ENCODE measurements around the gene ABHD17A.

ABHD17A gene

DNA sequence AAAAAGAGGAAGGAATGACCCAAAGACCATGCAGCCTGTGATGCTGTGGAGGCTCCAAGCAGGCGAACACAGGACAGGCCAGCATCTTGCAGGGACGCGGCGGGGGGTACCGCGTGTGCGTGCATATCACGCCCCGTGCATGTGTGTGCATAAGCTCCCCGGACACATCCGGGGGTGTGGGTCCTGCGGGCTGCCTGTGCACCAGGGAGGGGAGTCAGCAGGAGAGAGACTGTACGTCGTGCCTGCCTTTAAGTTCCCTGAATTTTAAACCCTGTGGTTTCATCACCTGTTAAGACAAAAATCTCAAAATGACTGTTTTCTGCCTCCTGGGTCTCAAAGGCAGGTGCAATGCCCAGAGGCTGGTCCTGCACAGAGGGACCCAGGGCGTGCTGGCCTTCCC, 36.5 kb upstream of the ABHD17A start:
- H3K27ac ChIP-seq (ENCODE audit: low read length), result no peak overlapping the region
- H3K4me3 ChIP-seq (ENCODE audit: low read length), result no peak overlapping the region
- no peaks in the 10 kb centered on the region for H4K20me1 ChIP-seq (ENCODE audit: insufficient read depth, low read length)
- peaks cover 19% of the 10 kb centered on the region for H3F3A ChIP-seq (ENCODE audit: insufficient read depth, low read length)
- H3K4me1 ChIP-seq (ENCODE audit: low read length), result peaks cover 15% of the 10 kb centered on the region
- H2AFZ ChIP-seq (ENCODE audit: low read length), result no peak overlapping the region
- no peak for DNase-seq
- no peaks in the 10 kb centered on the region for H3K9me3 ChIP-seq (replicated peaks; ENCODE audit: insufficient read depth, low read length)
- no peaks in the 10 kb centered on the region for H3K9me2 ChIP-seq (replicated peaks; ENCODE audit: insufficient read depth, low read length)
- TF ChIP-seq EZH2phosphoT487 (IDR thresholded peaks at IDR 0.05; ENCODE audit: low read length), result no peak
- TF ChIP-seq, protein P1, sequence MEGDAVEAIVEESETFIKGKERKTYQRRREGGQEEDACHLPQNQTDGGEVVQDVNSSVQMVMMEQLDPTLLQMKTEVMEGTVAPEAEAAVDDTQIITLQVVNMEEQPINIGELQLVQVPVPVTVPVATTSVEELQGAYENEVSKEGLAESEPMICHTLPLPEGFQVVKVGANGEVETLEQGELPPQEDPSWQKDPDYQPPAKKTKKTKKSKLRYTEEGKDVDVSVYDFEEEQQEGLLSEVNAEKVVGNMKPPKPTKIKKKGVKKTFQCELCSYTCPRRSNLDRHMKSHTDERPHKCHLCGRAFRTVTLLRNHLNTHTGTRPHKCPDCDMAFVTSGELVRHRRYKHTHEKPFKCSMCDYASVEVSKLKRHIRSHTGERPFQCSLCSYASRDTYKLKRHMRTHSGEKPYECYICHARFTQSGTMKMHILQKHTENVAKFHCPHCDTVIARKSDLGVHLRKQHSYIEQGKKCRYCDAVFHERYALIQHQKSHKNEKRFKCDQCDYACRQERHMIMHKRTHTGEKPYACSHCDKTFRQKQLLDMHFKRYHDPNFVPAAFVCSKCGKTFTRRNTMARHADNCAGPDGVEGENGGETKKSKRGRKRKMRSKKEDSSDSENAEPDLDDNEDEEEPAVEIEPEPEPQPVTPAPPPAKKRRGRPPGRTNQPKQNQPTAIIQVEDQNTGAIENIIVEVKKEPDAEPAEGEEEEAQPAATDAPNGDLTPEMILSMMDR (IDR thresholded peaks at IDR 0.05; ENCODE audit: low read length), result no peak
- no peak for TF ChIP-seq EZH2 (optimal IDR thresholded peaks at IDR 0.05; ENCODE audit: low read depth, low read length)
- H3K36me3 ChIP-seq (replicated peaks; ENCODE audit: insufficient read depth, low read length), result no peaks in the 10 kb centered on the region
- H3K9ac ChIP-seq (ENCODE audit: low read length), result no peak overlapping the region
- H3K27me3 ChIP-seq (replicated peaks; ENCODE audit: insufficient read depth, low read length), result no peaks in the 10 kb centered on the region
- H3K79me2 ChIP-seq (ENCODE audit: low read length), result peaks cover 5% of the 10 kb centered on the region; the same call in 1 of the 2 replicates
- no peak overlapping the region for H3K4me2 ChIP-seq (ENCODE audit: low read depth, low read length)

DNA sequence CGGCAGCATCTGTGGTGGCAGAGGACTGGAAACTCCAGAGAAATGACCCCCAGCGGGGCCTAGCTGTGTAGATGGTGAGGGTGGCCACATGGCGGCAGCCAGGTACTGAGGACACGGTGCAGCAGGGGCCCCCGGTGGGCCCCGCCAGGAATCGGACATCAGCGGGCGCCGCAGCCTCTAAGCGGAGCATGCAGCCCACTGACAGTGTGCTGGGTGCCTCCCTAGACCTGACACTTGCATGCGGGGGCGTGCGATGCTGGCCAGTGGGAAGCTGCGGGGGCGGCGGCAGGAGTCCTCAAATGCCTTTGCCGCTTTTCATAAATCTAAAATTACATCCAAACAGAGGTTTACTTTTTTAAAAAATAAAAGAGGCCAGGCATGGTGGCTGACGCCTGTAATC, 36.0 kb upstream of the ABHD17A start:
- H3K4me3 ChIP-seq (ENCODE audit: low read length), result no peak overlapping the region
- peaks cover 5% of the 10 kb centered on the region; the same call in 1 of the 2 replicates for H3K79me2 ChIP-seq (ENCODE audit: low read length)
- peaks cover 15% of the 10 kb centered on the region for H3K4me1 ChIP-seq (ENCODE audit: low read length)
- H3K9me2 ChIP-seq (replicated peaks; ENCODE audit: insufficient read depth, low read length), result no peaks in the 10 kb centered on the region
- H3K4me2 ChIP-seq (ENCODE audit: low read depth, low read length), result no peak overlapping the region
- H3K27me3 ChIP-seq (replicated peaks; ENCODE audit: insufficient read depth, low read length), result no peaks in the 10 kb centered on the region
- H3K9ac ChIP-seq (ENCODE audit: low read length), result no peak overlapping the region
- peaks cover 19% of the 10 kb centered on the region for H3F3A ChIP-seq (ENCODE audit: insufficient read depth, low read length)
- H3K36me3 ChIP-seq (replicated peaks; ENCODE audit: insufficient read depth, low read length), result no peaks in the 10 kb centered on the region
- no peak for DNase-seq
- no peaks in the 10 kb centered on the region for H4K20me1 ChIP-seq (ENCODE audit: insufficient read depth, low read length)
- no peaks in the 10 kb centered on the region for H3K9me3 ChIP-seq (replicated peaks; ENCODE audit: insufficient read depth, low read length)
- H3K27ac ChIP-seq (ENCODE audit: low read length), result no peak overlapping the region
- no peak overlapping the region for H2AFZ ChIP-seq (ENCODE audit: low read length)
- TF ChIP-seq EZH2 (optimal IDR thresholded peaks at IDR 0.05; ENCODE audit: low read depth, low read length) (no peak), EZH2phosphoT487 (IDR thresholded peaks at IDR 0.05; ENCODE audit: low read length) (no peak)
- TF ChIP-seq, protein P1 (IDR thresholded peaks at IDR 0.05; ENCODE audit: low read length), result no peak

DNA sequence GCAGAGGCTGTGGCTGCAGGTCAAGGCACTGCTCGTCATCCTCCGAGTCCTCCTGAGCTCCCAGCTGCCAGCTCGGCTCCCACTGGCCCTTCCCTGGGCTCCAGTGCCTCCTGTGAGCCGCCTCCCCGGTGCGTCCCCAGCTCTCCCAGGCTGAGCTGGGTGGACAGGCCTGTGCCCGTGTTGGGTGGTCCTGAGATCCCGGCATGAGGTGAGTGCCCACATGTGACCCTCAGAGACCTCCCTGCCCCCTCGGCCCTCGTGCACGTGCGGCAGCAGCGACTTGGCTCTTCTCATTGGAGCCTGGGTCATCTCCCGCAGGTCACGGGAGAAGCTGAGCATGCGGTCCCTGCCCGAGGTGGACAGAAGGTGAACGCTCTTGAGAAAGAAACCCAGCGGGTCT, 35.3 kb upstream of the ABHD17A start:
- Histone ChIP-seq H3K4me3 (ENCODE audit: low read length) (no peak overlapping the region), H3F3A (ENCODE audit: insufficient read depth, low read length) (peaks cover 19% of the 10 kb centered on the region), H3K4me1 (ENCODE audit: low read length) (peaks cover 15% of the 10 kb centered on the region), H4K20me1 (ENCODE audit: insufficient read depth, low read length) (no peaks in the 10 kb centered on the region), H3K36me3 (replicated peaks; ENCODE audit: insufficient read depth, low read length) (no peaks in the 10 kb centered on the region), H3K27me3 (replicated peaks; ENCODE audit: insufficient read depth, low read length) (no peaks in the 10 kb centered on the region), H3K79me2 (ENCODE audit: low read length) (peaks cover 5% of the 10 kb centered on the region; the same call in 1 of the 2 replicates), H3K9me2 (replicated peaks; ENCODE audit: insufficient read depth, low read length) (no peaks in the 10 kb centered on the region), H3K27ac (ENCODE audit: low read length) (no peak overlapping the region), H3K4me2 (ENCODE audit: low read depth, low read length) (no peak overlapping the region), H2AFZ (ENCODE audit: low read length) (no peak overlapping the region), H3K9me3 (replicated peaks; ENCODE audit: insufficient read depth, low read length) (no peaks in the 10 kb centered on the region), H3K9ac (ENCODE audit: low read length) (no peak overlapping the region)
- TF ChIP-seq EZH2phosphoT487 (IDR thresholded peaks at IDR 0.05; ENCODE audit: low read length) (no peak), EZH2 (optimal IDR thresholded peaks at IDR 0.05; ENCODE audit: low read depth, low read length) (no peak)
- TF ChIP-seq, protein P1 (IDR thresholded peaks at IDR 0.05; ENCODE audit: low read length), result no peak
- DNase-seq, result no peak
